ENCODE results near the gene NECTIN2.

GRCh38 chr19:44850641-44851109 is 4.6 kb downstream of the NECTIN2 start:
- TF ChIP-seq CTCF (conservative IDR thresholded peaks at IDR 0.05; ENCODE audit: low read depth, low read length), result no peak
- TF ChIP-seq EZH2 (IDR thresholded peaks at IDR 0.05; ENCODE audit: low read length, unreplicated experiment), result no peak
- no peak for TF ChIP-seq EZH2phosphoT487 (IDR thresholded peaks at IDR 0.05; ENCODE audit: borderline replicate concordance, low read length)

Data from PC-3 (cell line).